ENCODE data around the gene CAMSAP1.
A peak's percentile ranks its signal among the peaks of the same experiment; 100 is the strongest.

CAMSAP1 gene

DNA sequence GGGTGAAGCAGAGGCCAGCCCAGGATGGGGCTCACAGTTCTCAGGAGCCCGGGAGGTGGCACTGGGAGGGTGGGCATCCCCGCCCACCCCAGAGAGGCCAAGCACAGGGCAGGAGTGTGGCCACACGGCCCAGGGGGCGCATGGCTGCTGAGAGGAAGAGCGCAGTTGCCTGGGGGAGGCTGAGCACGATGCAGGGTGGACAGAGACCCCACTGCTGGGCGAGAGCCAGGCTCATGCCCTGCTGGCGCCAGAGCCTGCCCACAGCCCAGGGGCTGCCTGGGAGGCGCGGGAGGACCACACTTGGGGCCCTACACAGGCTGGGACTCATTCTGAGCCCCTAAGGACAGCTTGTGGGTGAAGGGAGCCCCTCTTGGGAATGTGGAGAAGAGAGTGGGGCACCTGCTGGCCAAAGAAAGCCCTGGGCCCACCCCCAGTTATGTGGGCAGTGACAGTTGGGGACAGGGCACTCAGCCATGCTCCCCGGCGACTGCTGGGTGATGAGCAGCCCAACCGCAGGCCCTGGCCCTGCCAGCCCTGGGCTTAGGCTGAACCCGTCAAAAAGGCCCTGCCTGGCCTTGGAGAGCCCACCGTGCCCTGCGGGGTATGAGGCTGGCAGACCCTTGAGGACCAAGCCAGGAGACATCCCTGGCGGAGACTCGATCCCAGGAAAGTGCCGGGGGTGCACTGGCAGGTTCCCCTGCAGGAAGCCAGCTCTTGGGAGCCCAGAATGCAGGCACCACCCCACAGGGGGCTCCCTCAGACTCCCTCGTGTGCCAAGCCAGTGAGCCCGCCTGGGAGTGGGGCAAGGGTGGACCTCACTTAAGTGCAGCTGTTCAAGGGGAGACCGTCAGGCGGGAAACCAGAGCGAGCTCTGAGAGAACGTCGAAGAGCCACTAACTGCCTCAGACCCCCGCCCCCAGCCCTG, 21.6 kb upstream of the CAMSAP1 start:
- no peak for DNase-seq (ENCODE audit: low read depth)
- H3K4me3 ChIP-seq (ENCODE audit: control insufficient read depth, low read depth, low read length): no peak overlapping the region
- TF ChIP-seq, protein P1, sequence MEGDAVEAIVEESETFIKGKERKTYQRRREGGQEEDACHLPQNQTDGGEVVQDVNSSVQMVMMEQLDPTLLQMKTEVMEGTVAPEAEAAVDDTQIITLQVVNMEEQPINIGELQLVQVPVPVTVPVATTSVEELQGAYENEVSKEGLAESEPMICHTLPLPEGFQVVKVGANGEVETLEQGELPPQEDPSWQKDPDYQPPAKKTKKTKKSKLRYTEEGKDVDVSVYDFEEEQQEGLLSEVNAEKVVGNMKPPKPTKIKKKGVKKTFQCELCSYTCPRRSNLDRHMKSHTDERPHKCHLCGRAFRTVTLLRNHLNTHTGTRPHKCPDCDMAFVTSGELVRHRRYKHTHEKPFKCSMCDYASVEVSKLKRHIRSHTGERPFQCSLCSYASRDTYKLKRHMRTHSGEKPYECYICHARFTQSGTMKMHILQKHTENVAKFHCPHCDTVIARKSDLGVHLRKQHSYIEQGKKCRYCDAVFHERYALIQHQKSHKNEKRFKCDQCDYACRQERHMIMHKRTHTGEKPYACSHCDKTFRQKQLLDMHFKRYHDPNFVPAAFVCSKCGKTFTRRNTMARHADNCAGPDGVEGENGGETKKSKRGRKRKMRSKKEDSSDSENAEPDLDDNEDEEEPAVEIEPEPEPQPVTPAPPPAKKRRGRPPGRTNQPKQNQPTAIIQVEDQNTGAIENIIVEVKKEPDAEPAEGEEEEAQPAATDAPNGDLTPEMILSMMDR (IDR thresholded peaks at IDR 0.05; ENCODE audit: control insufficient read depth, insufficient read depth, low read depth, low read length, missing control alignments): no peak

DNA sequence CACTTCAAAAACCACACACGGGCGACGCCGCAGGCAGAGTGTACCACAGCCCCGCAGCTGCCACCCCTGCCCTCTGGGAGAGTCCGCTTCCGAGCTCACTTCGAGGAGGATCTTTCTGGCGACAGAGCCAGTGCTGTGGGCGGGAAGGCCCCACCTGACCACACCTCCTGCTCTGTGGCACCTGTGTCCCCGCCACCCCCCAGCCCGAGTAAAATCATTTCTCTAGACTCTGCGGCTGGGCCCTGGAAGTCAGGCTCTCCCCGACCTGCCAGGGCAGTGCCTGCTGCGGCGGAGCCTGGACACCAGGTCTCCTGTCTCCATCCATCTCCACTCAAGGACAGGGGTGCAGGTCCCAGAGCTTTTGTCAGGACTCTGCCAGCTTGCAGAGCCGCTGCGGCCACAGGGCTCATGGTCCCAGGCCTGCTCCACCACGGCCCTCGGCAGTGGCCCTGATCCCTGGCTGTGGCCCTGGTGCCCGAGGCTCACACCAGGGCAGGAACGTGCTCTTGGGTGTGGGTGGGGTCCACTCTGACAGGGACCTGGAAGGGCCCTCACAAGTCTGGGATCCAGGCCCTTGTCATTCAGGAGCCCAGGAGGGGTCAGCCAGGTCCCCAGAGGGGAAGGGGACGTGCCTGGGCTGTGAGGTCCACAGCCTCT, 20.9 kb upstream of the CAMSAP1 start:
- no peak for DNase-seq (ENCODE audit: low read depth)
- H3K4me3 ChIP-seq (ENCODE audit: control insufficient read depth, low read depth, low read length): no peak overlapping the region
- TF ChIP-seq, protein P1 (IDR thresholded peaks at IDR 0.05; ENCODE audit: control insufficient read depth, insufficient read depth, low read depth, low read length, missing control alignments): no peak

DNA sequence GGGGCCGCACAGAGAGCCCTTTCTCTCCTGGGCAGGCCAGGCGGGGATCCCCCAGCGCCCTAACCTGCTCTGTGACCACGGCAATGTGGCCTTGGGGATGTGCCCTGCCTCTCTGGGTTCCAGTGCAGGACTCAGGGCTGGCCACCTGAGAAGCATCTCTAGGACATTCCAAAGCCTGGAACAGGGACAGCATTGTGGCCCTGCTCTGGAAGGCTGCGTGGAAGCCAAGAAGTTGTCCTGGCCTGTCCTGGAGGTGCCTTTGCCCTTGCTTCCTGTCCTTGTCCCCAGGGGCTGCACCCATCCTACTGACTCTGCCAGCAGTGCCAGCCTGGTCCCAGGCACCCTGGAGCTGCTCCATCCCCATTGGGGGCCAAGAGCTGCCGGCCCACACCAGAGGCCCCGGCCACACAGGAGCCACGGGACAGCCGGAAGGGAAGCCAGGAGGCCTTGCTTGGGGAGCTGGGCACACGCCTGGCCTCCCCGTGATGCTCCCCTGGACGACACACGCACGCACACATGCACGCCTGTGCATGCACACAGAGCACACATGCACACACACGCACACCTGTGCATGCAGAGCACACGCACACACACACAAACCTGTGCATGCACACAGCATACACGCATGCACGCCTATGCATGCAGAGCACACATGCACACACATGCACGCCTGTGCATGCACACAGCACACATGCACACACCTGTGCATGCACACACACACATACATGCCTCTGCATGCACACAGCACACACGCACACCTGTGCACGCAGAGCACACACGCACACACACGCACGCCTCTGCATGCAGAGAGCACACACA, 20.1 kb upstream of the CAMSAP1 start:
- no peak for DNase-seq (ENCODE audit: low read depth)
- H3K4me3 ChIP-seq (ENCODE audit: control insufficient read depth, low read depth, low read length): no peak overlapping the region
- TF ChIP-seq, protein P1 (IDR thresholded peaks at IDR 0.05; ENCODE audit: control insufficient read depth, insufficient read depth, low read depth, low read length, missing control alignments): no peak

DNA sequence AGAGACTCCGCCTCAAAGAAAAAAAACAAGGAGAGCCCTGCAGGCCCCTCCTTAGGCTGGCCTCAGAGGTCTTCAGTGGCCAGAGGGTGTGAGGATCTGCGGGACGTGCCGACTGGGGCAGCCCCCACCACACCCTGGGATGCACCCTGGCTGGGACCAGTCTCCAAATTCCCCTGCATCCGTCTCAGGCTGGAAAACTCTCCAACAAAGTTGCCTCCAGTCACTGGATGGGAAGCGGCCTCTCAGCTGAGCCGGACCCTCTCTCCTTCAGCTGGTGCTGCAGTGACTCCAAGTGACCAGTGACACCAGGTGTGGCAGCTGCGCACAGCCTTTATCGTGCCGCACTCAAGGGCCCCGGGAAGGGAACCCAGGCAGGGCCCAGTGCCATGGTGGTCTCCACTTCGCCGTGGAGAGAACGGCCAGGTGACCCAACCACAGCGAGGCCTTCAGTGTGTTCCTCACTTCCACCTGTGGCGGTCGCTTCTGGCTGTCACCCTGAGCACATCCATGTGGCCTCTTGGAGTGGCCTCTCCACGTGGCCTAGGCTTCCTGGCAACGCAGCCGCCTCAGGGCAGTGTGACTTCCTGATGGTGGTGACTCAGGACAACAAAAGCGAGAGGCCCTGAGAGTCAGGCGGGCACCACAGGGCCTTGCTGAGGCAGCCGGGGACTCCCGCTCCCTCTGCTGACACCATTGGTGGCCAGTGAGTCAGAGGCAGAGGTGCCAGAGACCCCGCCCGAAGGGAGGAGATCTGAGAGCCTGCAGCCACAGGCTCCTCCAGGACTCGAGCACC, 19.3 kb upstream of the CAMSAP1 start:
- TF ChIP-seq, protein P1 (IDR thresholded peaks at IDR 0.05; ENCODE audit: control insufficient read depth, insufficient read depth, low read depth, low read length, missing control alignments): peak; percentile 6
- DNase-seq (ENCODE audit: low read depth): peak; percentile 25
- H3K4me3 ChIP-seq (ENCODE audit: control insufficient read depth, low read depth, low read length): no peak overlapping the region

DNA sequence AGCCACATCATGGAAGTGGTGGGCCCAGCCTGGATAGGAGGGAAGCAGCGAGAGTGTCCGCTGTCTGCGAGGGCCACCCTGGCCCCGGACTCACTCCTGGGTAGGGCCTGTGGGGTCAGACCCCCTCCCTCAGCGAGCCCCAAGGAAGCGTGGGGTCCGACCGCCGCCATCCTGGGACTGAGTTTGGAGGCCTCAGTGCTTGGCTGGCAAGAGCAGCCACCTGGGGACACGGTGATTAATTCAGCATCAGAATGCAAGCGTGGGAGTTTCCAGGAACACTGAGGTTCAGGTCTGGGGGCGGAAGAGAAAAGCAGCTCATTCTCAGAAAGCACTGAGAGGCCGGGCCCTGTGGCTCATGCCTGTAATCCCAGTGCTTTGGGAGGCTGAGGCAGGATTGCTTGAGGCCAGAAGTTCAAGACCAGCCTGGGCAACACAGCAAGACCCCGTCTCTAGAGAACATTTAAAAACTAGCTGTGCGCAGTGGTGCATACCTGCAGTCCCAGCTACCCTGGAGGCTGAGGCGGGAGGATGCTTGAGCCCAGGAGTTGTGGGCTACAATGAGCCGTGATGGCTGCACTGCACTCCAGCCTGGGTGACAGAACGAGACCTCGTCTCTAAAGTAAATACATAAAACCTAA, 18.3 kb upstream of the CAMSAP1 start:
- no peak overlapping the region for H3K4me3 ChIP-seq (ENCODE audit: control insufficient read depth, low read depth, low read length)
- DNase-seq (ENCODE audit: low read depth): no peak
- TF ChIP-seq, protein P1 (IDR thresholded peaks at IDR 0.05; ENCODE audit: control insufficient read depth, insufficient read depth, low read depth, low read length, missing control alignments): no peak
